ENCODE results near the gene PIGN.
"Not testable (repeated sequence)": the region's sequence is repeated elsewhere in the genome, so short reads cannot be mapped to it uniquely, and the experiment has no call there.

The PIGN gene

DNA sequence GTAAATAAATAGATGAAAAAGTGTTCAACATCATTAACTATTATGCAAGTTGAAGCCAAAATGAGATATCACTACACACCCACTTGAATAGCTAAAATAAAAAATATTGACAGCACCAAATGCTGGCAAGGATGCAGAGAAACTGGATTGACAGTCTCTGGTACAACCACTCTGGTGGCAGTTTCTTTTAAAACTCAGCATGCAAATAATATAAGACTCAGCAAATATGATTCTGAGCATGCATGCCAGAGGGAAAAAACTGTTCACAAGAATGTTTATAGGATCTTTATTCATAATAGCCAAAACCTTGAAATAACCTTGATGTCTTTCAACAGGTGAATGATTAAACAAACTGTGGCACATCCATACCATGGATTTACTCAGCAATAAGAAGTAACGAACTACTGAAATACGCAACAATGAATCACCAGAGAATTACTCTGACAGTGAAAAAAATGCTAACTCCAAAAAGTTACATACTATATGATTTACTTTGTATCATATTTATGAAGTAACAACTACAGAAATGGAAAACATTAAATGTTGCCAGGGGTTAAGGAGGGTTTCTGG lies 131.8 kb downstream of the PIGN start:
- peak; percentile 6 to 14 for DNase-seq

GRCh38 chr18:62048279-62048678 lies 138.6 kb downstream of the PIGN start:
- DNase-seq: no peak

DNA sequence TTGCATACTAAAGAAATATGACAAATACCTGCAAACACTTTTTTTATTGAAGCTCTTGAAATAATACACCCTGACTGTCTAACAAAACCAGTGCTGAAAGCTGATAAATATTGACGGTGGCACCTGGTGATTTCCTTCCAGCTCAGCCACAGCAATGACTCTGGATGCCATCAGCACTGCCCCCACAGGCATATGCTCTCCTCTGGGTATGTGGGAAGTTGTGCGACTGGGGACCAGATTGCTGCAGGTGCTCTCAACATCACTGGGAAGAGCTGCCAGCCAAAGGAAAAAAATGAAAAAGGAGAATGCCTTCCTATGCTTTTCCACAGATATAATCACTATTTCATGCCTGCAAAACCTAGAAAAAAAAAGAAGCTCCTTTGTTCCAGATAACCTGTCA lies 141.5 kb downstream of the PIGN start:
- no peak for DNase-seq

DNA sequence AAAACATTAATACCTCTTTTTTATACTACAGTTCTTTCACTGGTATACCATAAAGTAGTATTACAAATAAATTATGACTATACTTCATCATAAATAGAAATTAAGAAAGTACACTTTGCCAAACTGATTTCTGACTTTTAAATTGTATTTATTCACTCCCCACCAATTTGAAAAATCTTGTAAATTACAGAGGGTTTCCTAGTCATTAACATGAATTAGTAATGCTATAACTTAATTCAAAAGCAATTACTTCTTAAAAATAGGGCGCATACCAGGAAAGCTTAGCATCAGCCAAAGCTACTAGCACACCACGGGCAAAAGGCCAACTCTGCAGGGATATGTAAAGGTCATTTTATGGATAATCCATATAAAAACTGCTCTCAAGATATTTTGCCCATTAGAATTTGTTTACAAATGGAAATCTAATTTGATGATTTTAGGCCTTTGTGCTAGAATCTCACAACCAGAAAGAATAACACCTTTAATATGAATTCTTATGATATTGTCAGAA lies 142.3 kb downstream of the PIGN start:
- DNase-seq: no peak

- DNase-seq: no peak
These were observed 148.7 kb downstream of the PIGN start for GRCh38 chr18:62037989-62038778.

DNA sequence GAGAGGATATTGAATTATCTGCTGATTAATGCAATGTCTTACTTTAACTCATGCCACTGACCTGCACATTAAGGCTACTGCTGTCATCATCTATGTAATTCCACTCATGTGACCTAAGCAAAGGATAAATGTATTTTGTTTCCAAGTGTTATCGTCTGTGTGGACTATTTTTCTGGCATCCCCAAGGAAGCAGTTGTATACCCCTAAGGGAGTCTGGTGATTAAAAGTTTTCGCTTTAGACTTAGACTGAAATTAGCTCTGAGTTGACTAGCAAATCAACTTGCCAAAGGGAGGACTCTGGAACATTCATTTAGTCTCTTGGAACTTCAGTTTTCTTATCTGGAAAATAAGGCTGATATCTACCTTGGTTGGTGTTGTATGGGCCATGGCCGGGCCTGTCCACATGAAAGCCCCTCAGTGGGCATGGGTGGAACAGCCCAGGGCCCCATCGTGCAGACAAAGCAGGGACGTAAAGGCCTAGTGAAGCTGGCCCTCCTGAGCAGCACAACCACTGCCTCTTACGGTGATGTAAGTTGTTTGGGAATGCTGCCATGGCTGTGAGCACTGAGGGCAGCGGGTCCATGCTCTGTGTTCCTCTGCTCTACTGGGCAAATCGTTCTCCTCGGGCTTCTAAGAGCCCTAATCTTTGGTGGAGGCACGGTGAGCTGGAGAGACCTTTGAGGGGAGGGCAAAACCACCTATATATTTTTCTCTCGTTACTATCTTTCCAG lies 149.7 kb downstream of the PIGN start:
- no peak for DNase-seq

DNA sequence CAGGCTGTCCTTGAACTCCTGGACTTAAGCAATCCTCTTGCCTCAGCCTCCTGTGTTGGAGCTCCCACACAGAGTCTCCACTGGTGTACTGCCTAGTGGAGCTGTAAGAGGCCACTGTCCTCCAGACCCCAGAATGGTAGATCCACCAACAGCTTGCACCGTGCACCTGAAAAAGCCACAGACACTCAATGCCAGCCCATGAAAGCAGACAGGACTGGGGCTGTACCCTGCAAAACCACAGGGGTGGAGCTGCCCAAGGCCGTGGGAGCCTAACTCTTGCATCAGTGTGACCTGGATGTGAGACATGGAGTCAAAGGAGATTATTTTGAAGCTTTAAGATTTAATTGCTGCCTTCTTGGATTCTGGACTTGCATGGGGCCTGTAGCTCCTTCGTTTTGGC lies 152.6 kb downstream of the PIGN start:
- DNase-seq: not testable (repeated sequence)

GRCh38 chr18:62033756-62034155 lies 153.1 kb downstream of the PIGN start:
- no peak for DNase-seq

- DNase-seq: no peak
These were observed 153.6 kb downstream of the PIGN start for GRCh38 chr18:62033207-62033606.

DNA sequence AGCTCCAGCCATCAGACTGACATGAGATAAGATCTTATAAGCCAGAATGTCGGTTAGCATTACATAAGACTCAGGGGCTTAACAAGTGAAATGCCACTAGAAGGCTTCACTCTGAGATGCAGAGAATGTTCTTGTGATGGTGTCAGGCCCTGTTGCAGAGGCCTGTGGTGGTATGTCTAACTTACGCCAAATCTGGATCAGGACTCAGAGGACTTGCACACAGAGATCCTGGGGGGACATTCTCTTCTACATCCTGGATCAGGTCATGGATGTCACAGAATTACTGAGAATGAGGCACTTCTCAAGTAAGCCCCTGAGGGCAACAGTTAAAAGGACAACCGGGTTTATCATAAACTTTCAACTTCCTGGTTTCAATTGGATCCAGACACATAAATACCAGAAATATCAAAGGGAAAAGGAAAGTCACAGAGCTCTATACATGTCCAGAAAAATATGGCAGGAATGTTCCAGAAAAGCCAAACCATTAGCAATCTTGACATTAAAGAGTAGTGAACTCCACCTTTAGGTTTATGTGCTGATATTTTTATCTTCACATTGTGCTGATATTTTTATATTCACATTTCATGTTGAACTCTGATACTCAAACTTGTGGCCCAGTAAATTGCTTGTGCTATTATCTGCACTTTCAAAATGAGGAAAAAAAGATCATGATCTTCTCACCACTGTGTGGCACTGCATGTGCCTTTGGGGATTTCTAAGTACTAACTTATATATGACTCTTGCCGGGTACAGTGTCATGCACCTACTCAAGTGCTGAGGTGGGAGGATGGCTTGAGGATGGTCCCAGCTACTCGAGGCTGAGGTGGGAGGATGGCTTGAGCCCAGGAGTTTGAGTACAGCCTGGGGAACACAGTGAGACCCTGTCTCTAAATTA lies 156.5 kb downstream of the PIGN start:
- no peak for DNase-seq

GRCh38 chr18:62028715-62029114 lies 158.1 kb downstream of the PIGN start:
- no peak for DNase-seq

DNA sequence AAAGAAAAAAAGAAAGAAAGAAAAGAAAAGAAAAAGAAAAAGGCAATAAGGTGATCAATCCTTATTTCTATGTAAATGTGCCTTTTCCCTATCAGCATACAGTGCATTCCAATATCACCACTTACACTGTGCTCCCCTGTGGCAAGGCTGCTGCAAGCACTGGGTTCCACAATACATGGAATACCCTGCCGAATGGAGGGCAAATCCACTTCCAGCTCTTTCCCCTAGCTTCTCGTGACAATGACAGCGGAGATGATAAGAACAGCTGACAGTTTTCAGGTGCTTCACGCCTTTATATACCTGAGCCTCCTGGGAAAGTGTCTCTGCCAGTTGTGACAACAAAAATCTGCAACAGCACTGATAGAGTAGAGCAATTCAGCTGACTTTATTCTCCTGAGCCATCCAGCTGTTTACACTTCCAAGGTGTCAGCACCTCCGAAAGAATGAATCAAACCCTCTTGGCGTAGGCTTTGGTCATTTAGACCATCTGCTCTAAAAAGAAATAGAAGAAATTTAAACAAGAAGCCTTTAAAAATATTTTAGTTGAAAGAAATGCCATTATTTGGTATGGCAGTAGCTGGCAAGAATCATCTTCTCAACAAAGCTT lies 158.8 kb downstream of the PIGN start:
- DNase-seq: no peak

DNA sequence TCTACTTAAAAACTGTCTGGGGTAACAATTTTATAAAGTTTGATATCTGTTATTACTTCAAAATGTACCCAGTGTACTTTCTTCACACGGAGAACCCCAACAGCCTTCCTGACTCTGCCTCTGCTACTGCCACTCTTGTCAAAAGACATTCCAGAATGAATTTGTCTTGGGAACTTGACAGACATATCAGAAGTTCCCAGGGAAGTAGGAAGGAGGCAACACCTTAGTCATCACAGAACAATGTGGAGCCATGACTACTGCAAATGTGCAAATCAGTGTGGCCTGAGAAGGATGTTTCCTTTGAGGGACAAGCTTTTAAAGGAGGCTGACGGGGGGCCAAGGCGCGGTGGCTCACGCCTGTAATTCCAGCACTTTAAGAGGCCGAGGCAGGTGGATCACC lies 160.3 kb downstream of the PIGN start:
- DNase-seq: no peak

DNA sequence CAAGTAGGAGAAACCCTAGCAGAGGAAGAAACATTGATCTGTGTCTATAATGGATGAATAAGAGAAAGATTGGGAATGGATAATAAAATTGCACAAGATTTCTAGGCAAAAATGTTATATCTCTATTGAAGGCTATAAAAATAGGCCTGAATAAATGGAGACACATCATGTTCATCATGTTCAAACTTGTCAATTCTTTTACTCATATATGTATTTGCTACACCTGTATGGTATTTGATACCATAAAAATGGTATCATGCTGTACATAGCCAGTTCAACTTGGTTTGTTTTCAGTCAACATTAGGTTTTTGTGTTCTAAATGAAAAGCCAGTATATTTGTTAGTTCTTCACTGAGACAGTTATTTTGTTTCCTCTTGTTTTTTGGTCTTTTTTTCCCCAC lies 161.9 kb downstream of the PIGN start:
- no peak for DNase-seq

GRCh38 chr18:62023536-62023935 lies 163.3 kb downstream of the PIGN start:
- peak in 1 of 2 experiments; percentile 9 for DNase-seq

DNA sequence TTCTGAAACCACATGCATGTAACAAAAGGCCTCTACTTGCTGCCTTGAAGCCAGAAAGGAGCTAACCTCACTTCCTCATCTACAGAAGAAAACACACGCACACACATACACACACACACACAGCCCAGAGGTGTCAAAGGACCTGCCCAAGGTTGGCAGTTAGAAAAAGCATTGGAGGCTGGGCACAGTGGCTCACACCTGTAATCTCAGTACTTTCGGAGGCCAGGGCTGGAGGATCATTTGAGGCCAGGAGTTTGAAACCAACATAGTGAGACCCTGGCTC lies 168.2 kb downstream of the PIGN start:
- no peak for DNase-seq

DNA sequence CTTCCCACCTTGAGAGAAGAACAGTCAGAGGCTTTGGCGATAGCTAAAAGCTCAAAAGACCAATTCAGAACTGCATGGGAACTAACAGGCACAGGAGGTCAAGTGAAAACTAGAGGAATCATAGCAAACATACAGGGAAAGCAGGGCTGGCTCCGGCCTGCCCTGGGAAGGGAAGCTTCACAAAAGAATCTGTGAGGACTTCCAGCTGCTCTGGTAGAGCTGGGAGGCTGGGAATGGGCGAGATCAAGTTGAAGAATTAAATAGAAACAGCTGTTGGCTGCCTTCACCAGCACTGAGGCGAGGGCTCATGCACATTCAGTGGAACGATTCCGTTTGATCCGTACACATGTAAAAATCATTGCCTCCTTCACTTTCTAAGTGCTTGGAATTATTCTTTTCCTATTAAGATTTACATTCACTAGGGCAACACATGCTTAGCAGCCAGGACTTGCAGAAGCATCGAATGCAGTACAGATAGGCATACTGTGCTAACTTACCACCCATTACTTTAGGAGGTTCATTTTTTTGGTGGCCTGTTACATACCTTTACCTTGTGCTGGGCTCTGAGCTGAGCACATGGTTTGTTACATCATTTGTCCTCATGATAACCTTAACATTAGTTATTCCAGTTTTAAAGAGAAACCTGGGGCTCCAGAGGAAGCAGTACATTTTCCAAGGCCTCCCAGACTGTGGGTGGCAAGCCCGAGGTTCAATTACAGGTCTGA lies 168.7 kb downstream of the PIGN start:
- DNase-seq: no peak

GRCh38 chr18:62017618-62018017 lies 169.2 kb downstream of the PIGN start:
- DNase-seq: no peak

DNA sequence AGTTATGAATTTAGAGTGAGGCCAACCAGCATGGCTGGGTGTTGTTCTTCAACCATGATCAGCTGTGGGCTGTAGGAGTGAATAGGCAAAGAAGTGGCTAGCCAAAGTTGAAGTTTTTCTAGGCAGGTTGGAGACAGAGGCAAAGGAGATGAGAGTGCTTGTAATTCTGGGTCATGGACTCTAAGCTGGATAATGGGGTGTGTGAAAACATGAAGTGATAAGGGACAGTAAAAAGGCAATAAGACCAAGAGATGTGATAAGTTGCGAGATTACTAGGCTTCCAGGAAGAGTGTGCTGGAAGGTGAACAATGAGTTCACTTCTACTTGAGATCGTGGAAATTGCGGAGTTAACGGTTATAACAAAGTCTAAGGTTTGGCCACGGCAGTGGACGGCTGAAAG lies 175.4 kb downstream of the PIGN start:
- DNase-seq: no peak

GRCh38 chr18:62009521-62009920 lies 177.3 kb downstream of the PIGN start:
- no peak for DNase-seq

- no peak for DNase-seq
These were observed 185.5 kb downstream of the PIGN start for GRCh38 chr18:62001396-62001795.

- no peak for DNase-seq
These were observed 187.9 kb downstream of the PIGN start for GRCh38 chr18:61998957-61999356.
